DND-41 (cell line): ENCODE results near the gene AKAP8.
"Not testable (repeated sequence)": the region's sequence is repeated elsewhere in the genome, so short reads cannot be mapped to it uniquely, and the experiment has no call there.

Experiments
- ATAC-seq: fragments of 200-7000 bp; cut with Tn5 transposase; 3 replicates; pipeline ENCODE4 v1.9.1; 2021; ENCODE audit warnings: low read depth; ENCODE audit not compliant: insufficient read depth
- DNase-seq: peaks from one replicate; pipeline ENCODE4 v3.0.0-alpha.2; 2020
- H2AFZ ChIP-seq: 2 replicates; pipeline ENCODE4 v1.6.0; 2012; ENCODE audit warnings: low read depth, low read length
- H3K27ac ChIP-seq: 2 replicates; pipeline ENCODE4 v1.5.1; 2012; ENCODE audit warnings: low read length, inconsistent platforms
- H3K27me3 ChIP-seq: fragments of 200-600 bp; sonication (generic); 2 replicates; pipeline ENCODE4 v1.6.0; 2012; ENCODE audit warnings: low read length, mild to moderate bottlenecking, inconsistent platforms; ENCODE audit not compliant: insufficient read depth, poor library complexity
- H3K36me3 ChIP-seq: 2 replicates; pipeline ENCODE4 v1.5.1; 2012; ENCODE audit warnings: low read length, inconsistent platforms; ENCODE audit not compliant: insufficient read depth
- H3K4me1 ChIP-seq: 2 replicates; pipeline ENCODE4 v1.5.1; 2012; ENCODE audit warnings: mild to moderate bottlenecking, low read length; ENCODE audit not compliant: insufficient read depth
- H3K4me2 ChIP-seq: 2 replicates; pipeline ENCODE4 v1.6.0; 2012; ENCODE audit warnings: mild to moderate bottlenecking, moderate library complexity, low read length, inconsistent platforms; ENCODE audit not compliant: insufficient read depth
- H3K4me3 ChIP-seq, 2 experiments: fragments of 200-600 bp in 1 of 2; shearing (Covaris generic) in 1 of 2; 2 replicates each; pipeline ENCODE4 v1.5.1; 2012 to 2016; ENCODE audit warnings: inconsistent platforms in 2 of 2, low read length in 2 of 2, mild to moderate bottlenecking in 2 of 2, low read depth in 1 of 2, moderate library complexity in 1 of 2
- H3K79me2 ChIP-seq: 2 replicates; pipeline ENCODE4 v1.6.0; 2012; ENCODE audit warnings: low read length, inconsistent platforms; ENCODE audit not compliant: insufficient read depth
- H3K9ac ChIP-seq: 2 replicates; pipeline ENCODE4 v1.6.0; 2012; ENCODE audit warnings: low read depth, mild to moderate bottlenecking, inconsistent platforms, low read length, moderate library complexity
- H3K9me3 ChIP-seq: 2 replicates; pipeline ENCODE4 v1.5.1; 2012; ENCODE audit warnings: low read length, moderate library complexity, mild to moderate bottlenecking, inconsistent platforms; ENCODE audit not compliant: insufficient read depth, severe bottlenecking
- H4K20me1 ChIP-seq: 2 replicates; pipeline ENCODE4 v1.6.0; 2012; ENCODE audit warnings: low read length; ENCODE audit not compliant: insufficient read depth
- CTCF ChIP-seq: IDR thresholded peaks from 2 replicates; pipeline ENCODE4 v1.5.1; 2012; ENCODE audit warnings: borderline replicate concordance, low read length, moderate library complexity, mild to moderate bottlenecking; ENCODE audit not compliant: poor library complexity, severe bottlenecking; ENCODE audit errors: extremely low read depth
- EZH2 ChIP-seq: IDR thresholded peaks from 3 replicates; pipeline ENCODE4 v1.6.1; 2012; ENCODE audit warnings: borderline replicate concordance, low read depth, mild to moderate bottlenecking, moderate library complexity, low read length, inconsistent platforms; ENCODE audit not compliant: severe bottlenecking

The AKAP8 gene

DNA sequence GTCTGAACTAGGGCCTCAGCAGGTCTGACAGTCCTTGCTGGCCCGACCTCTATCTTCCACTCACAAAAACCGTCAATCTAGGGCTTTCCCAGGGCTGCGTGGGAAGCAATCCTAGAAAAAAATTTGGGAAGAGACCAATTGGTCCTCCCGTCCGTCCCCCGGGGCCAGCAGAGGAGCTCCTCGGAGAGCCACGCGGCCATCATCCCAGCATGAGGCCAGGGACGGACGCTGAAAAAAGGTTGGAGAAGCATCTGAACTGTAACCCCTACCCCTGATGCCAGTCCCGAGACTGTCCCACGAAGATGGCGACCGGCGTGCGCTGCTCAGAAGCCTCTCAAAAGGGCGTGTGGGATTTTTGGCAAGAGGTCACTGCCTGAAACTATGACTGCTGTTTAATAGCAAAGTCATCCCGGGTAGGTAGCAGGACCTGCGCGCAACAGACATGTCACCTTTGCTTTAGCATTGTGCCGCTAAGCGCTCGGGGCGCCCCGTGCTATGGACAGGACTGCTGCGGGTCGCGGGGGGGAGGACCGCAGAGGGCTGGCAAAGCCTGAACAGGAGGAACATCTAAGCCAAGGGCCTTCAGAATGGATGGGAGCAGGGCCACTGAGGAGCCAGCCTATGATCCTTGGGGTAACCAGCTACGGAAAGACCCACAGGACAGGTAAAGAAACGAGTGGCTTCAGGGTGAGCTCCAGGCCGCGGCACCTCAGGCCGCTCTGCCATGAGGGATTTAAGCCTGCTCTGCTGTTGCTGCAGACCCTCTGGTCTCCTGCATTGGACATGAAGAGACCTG is 10.6 kb downstream of the AKAP8 start:
- no peaks in the 10 kb centered on the region for H3K4me1 ChIP-seq
- TF ChIP-seq CTCF (no peak), EZH2 (no peak)
- peaks cover 43% of the 10 kb centered on the region for H3K79me2 ChIP-seq
- H4K20me1 ChIP-seq, result peaks cover 57% of the 10 kb centered on the region
- no peak overlapping the region for H3K4me2 ChIP-seq
- H3K36me3 ChIP-seq, result peaks cover 97% of the 10 kb centered on the region
- no peak overlapping the region for H2AFZ ChIP-seq
- no peak overlapping the region for H3K27ac ChIP-seq
- DNase-seq (no peak), ATAC-seq (no peak)
- H3K9ac ChIP-seq, result no peak overlapping the region
- H3K27me3 ChIP-seq, result no peaks in the 10 kb centered on the region
- H3K9me3 ChIP-seq, result no peaks in the 10 kb centered on the region
- H3K4me3 ChIP-seq, result no peak overlapping the region

DNA sequence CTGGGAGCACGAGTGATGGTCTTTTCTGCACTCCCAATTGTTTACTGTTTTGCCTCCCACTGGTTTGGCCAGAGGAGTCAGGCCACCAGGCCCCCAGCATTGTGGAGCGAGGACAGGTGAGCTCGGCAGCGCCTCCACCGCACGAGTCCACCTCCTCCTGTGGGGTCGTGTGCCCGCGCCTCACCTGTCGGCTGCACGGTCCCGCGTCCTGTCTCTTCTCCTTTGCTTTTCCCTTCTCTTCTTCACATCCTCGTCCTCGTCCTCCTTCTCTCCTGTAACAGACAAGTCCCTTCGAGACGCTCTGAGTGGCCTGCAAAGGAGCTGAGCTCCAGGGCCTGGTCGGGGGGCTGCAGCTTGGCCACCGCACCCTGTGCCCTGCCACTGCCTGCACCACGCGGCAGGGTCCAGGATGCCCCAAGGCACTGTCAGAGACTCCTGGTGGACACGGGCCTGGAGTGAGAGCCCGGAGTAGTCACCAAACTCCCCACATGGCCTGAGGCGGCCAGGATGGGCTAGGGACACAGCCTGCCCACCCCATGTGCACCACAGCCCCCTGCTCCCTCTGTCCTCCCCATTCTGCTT is 11.4 kb downstream of the AKAP8 start:
- Histone ChIP-seq H3K79me2 (peaks cover 35% of the 10 kb centered on the region), H4K20me1 (peaks cover 48% of the 10 kb centered on the region), H3K9me3 (no peaks in the 10 kb centered on the region), H3K27ac (no peak overlapping the region), H3K27me3 (no peaks in the 10 kb centered on the region), H3K4me1 (no peaks in the 10 kb centered on the region), H3K4me3 (no peak overlapping the region), H3K36me3 (peaks cover 88% of the 10 kb centered on the region), H3K9ac (no peak overlapping the region), H3K4me2 (no peak overlapping the region), H2AFZ (no peak overlapping the region)
- DNase-seq (no peak), ATAC-seq (no peak)
- TF ChIP-seq EZH2 (no peak), CTCF (no peak)

DNA sequence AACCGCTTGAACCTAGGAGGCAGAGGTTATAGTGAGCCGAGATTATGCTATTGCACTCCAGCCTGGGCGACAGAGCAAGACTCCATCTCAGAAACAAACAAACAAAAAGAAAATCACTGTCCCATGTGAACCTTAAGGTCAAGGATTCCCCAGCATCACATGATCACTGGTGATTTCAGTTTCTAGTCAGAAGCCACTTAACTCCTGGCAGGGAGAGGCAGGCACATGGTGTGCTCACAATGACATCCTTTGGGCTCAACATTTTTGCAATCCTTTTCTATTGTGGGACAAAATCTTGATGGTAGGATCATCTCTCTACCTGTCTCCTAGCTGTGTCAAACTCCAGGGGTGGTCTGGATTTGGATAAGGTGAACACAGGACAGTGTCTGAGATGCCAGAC is 12.1 kb downstream of the AKAP8 start:
- Histone ChIP-seq H3K9ac (no peak overlapping the region), H3K4me2 (no peak overlapping the region), H3K36me3 (peaks cover 81% of the 10 kb centered on the region), H2AFZ (no peak overlapping the region), H3K9me3 (no peaks in the 10 kb centered on the region), H3K27ac (no peak overlapping the region), H3K4me1 (no peaks in the 10 kb centered on the region), H3K4me3 (no peak overlapping the region), H3K79me2 (peaks cover 28% of the 10 kb centered on the region), H3K27me3 (no peaks in the 10 kb centered on the region), H4K20me1 (peaks cover 41% of the 10 kb centered on the region)
- DNase-seq, result no peak
- no peak for ATAC-seq
- TF ChIP-seq EZH2 (no peak), CTCF (no peak)

GRCh38 chr19:15365264-15365663 is 14.3 kb downstream of the AKAP8 start:
- H4K20me1 ChIP-seq, result peaks cover 27% of the 10 kb centered on the region
- no peaks in the 10 kb centered on the region for H3K27me3 ChIP-seq
- no peak overlapping the region for H3K27ac ChIP-seq
- no peaks in the 10 kb centered on the region for H3K4me1 ChIP-seq
- peaks cover 79% of the 10 kb centered on the region for H3K36me3 ChIP-seq
- ATAC-seq (peak; percentile 30; the same call in 1 of the 3 replicates), DNase-seq (no peak)
- H3K4me2 ChIP-seq, result no peak overlapping the region
- no peaks in the 10 kb centered on the region for H3K9me3 ChIP-seq
- H3K9ac ChIP-seq, result no peak overlapping the region
- H2AFZ ChIP-seq, result no peak overlapping the region
- peak; percentile 13 for TF ChIP-seq CTCF
- no peak for TF ChIP-seq EZH2
- no peak overlapping the region for H3K4me3 ChIP-seq
- H3K79me2 ChIP-seq, result peaks cover 13% of the 10 kb centered on the region

GRCh38 chr19:15363791-15364190 is 15.8 kb downstream of the AKAP8 start:
- H2AFZ ChIP-seq, DNase-seq, H3K9me3 ChIP-seq, H3K4me1 ChIP-seq, H3K27ac ChIP-seq, H3K9ac ChIP-seq, ATAC-seq, H3K4me3 ChIP-seq, H3K27me3 ChIP-seq, H3K4me2 ChIP-seq: not testable (repeated sequence)
- Histone ChIP-seq H4K20me1 (peaks cover 16% of the 10 kb centered on the region; the same call in 1 of the 2 replicates), H3K79me2 (peaks cover 10% of the 10 kb centered on the region; the same call in 1 of the 2 replicates), H3K36me3 (peaks cover 78% of the 10 kb centered on the region)
